ENCODE measurements around the gene SH3BGRL3.

- no peak for TF ChIP-seq EZH2 (IDR thresholded peaks at IDR 0.05; ENCODE audit: insufficient read depth, low read length)
- TF ChIP-seq CTCF (IDR thresholded peaks at IDR 0.05; ENCODE audit: insufficient read depth, low read depth, low read length) = no peak
Observed at GRCh38 chr1:26291433-26291832, 11.5 kb downstream of the SH3BGRL3 start.

All from astrocyte (in vitro differentiated cells and primary cell).